Astrocyte of the spinal cord (primary cell): ENCODE measurements around the gene EZH2.

Source experiments
- DNase-seq: peaks from one replicate; pipeline ENCODE4 v3.0.0; 2011; ENCODE audit warnings: low read depth, low spot score
- H3K4me3 ChIP-seq: 2 replicates; pipeline ENCODE4 v1.5.1; 2011; ENCODE audit warnings: low read depth, mild to moderate bottlenecking, low read length, moderate library complexity
- CTCF ChIP-seq: IDR thresholded peaks from 2 replicates; pipeline ENCODE4 v1.5.1; 2012; ENCODE audit warnings: low read depth, mild to moderate bottlenecking, low read length, inconsistent platforms
- in situ Hi-C: cut with HindIII; loops from 2 replicates; pipeline ENCODE4 v1.10.0; 2017; ENCODE audit warnings: low sequenced_read_pairs

Gene EZH2

GRCh38 chr7:148791546-148791945 is 92.5 kb downstream of the EZH2 start:
- TF ChIP-seq CTCF, result no peak
- H3K4me3 ChIP-seq, result no peak overlapping the region
- in situ Hi-C loops, result no loop called here
- DNase-seq, result no peak

GRCh38 chr7:148790850-148791249 is 93.2 kb downstream of the EZH2 start:
- in situ Hi-C loops, result no loop called here
- TF ChIP-seq CTCF, result no peak
- no peak overlapping the region for H3K4me3 ChIP-seq
- DNase-seq, result no peak

- in situ Hi-C loops, result no loop called here
- no peak for DNase-seq
- no peak for TF ChIP-seq CTCF
- H3K4me3 ChIP-seq, result no peak overlapping the region
Measured at GRCh38 chr7:148790131-148790726, 93.9 kb downstream of the EZH2 start.

- TF ChIP-seq CTCF, result no peak
- no peak for DNase-seq
Measured at GRCh38 chr7:148789220-148789619, 94.9 kb downstream of the EZH2 start.

GRCh38 chr7:148787571-148788295 is 96.4 kb downstream of the EZH2 start:
- no peak overlapping the region for H3K4me3 ChIP-seq
- DNase-seq, result no peak
- no peak for TF ChIP-seq CTCF
- in situ Hi-C loops, result no loop called here

More at GRCh38 chr7:148789220-148789619, 94.9 kb downstream of the EZH2 start:
- in situ Hi-C loops, result no loop called here
- H3K4me3 ChIP-seq, result no peak overlapping the region

GRCh38 chr7:148783801-148784527 is 100.1 kb downstream of the EZH2 start:
- H3K4me3 ChIP-seq, result no peak overlapping the region
- TF ChIP-seq CTCF, result no peak

More at GRCh38 chr7:148783801-148784527, 100.1 kb downstream of the EZH2 start:
- DNase-seq, result no peak
- in situ Hi-C loops, result no loop called here
